ENCODE data around the gene COPS7B.

COPS7B gene

GRCh38 chr2:231810905-231811304 lies 24.7 kb downstream of the COPS7B start:
- Histone ChIP-seq H3K4me1 (ENCODE audit: control insufficient read depth, insufficient read depth, low read depth, low read length) (peaks cover 6% of the 10 kb centered on the region), H3K27ac (ENCODE audit: low read length, poor library complexity, severe bottlenecking) (peak overlapping the region; percentile 30), H3K36me3 (ENCODE audit: control insufficient read depth in 1 of 2, insufficient read depth in 2 of 2, low read depth in 1 of 2, low read length in 2 of 2) (peaks cover 36 to 72% of the 10 kb centered on the region in 2 experiments), H2BK120ac (ENCODE audit: low read depth, low read length) (no peak overlapping the region), H3K4ac (ENCODE audit: low read depth in 1 of 2, low read length in 2 of 2) (no peak overlapping the region), H2BK5ac (ENCODE audit: low read depth, low read length, poor library complexity, severe bottlenecking) (no peak overlapping the region), H4K91ac (ENCODE audit: low read length) (no peak overlapping the region), H2BK15ac (ENCODE audit: low read depth, poor library complexity, severe bottlenecking) (no peak overlapping the region), H2AFZ (ENCODE audit: low read depth, low read length) (no peak overlapping the region), H2AK5ac (ENCODE audit: low read length, severe bottlenecking) (no peak overlapping the region), H3K79me1 (replicated peaks; ENCODE audit: low read length, poor library complexity, severe bottlenecking) (peaks cover 12% of the 10 kb centered on the region), H3K9ac (ENCODE audit: low read length) (no peak overlapping the region), H4K8ac (ENCODE audit: low read length) (no peak overlapping the region), H3K27me3 (ENCODE audit: control insufficient read depth in 1 of 2, insufficient read depth in 1 of 2, low read length in 2 of 2) (no peaks in the 10 kb centered on the region), H3K4me2 (ENCODE audit: low read length, poor library complexity, severe bottlenecking) (no peak overlapping the region), H3K23ac (ENCODE audit: low read length in 2 of 2) (no peak overlapping the region), H3K18ac (ENCODE audit: low read depth in 1 of 2, low read length in 2 of 2) (no peak overlapping the region), H3K4me3 (ENCODE audit: insufficient read depth in 1 of 2, low read depth in 1 of 2, low read length in 2 of 2) (no peak overlapping the region), H3K14ac (ENCODE audit: low read length in 2 of 2) (no peak overlapping the region), H2BK12ac (ENCODE audit: low read length in 2 of 2) (no peak overlapping the region), H3K9me3 (ENCODE audit: control insufficient read depth, low read length) (no peaks in the 10 kb centered on the region)
- DNase-seq, result peak; percentile 69

- Histone ChIP-seq H2BK120ac (ENCODE audit: low read depth, low read length) (no peak overlapping the region), H3K36me3 (ENCODE audit: control insufficient read depth in 1 of 2, insufficient read depth in 2 of 2, low read depth in 1 of 2, low read length in 2 of 2) (peaks cover 8 to 23% of the 10 kb centered on the region in 2 experiments), H3K4me1 (ENCODE audit: control insufficient read depth, insufficient read depth, low read depth, low read length) (no peaks in the 10 kb centered on the region), H2AK5ac (ENCODE audit: low read length, severe bottlenecking) (no peak overlapping the region), H3K27me3 (ENCODE audit: control insufficient read depth in 1 of 2, insufficient read depth in 1 of 2, low read length in 2 of 2) (no peaks in the 10 kb centered on the region), H3K4me2 (ENCODE audit: low read length, poor library complexity, severe bottlenecking) (no peak overlapping the region), H3K9me3 (ENCODE audit: control insufficient read depth, low read length) (no peaks in the 10 kb centered on the region), H3K27ac (ENCODE audit: low read length, poor library complexity, severe bottlenecking) (no peak overlapping the region), H2AFZ (ENCODE audit: low read depth, low read length) (no peak overlapping the region), H4K91ac (ENCODE audit: low read length) (no peak overlapping the region), H3K18ac (ENCODE audit: low read depth in 1 of 2, low read length in 2 of 2) (no peak overlapping the region), H3K14ac (ENCODE audit: low read length in 2 of 2) (no peak overlapping the region), H3K4ac (ENCODE audit: low read depth in 1 of 2, low read length in 2 of 2) (no peak overlapping the region), H2BK5ac (ENCODE audit: low read depth, low read length, poor library complexity, severe bottlenecking) (no peak overlapping the region), H4K8ac (ENCODE audit: low read length) (no peak overlapping the region), H3K23ac (ENCODE audit: low read length in 2 of 2) (no peak overlapping the region), H3K79me1 (replicated peaks; ENCODE audit: low read length, poor library complexity, severe bottlenecking) (peaks cover 1% of the 10 kb centered on the region), H2BK15ac (ENCODE audit: low read depth, poor library complexity, severe bottlenecking) (no peak overlapping the region), H3K4me3 (ENCODE audit: insufficient read depth in 1 of 2, low read depth in 1 of 2, low read length in 2 of 2) (no peak overlapping the region), H3K9ac (ENCODE audit: low read length) (no peak overlapping the region), H2BK12ac (ENCODE audit: low read length in 2 of 2) (no peak overlapping the region)
- 75% methylated on average over 6 of the region's 8 CpGs for WGBS
- no peak for DNase-seq
Measured at GRCh38 chr2:231816327-231817026, 30.2 kb downstream of the COPS7B start.

- Histone ChIP-seq H3K4me1 (ENCODE audit: control insufficient read depth, insufficient read depth, low read depth, low read length) (no peaks in the 10 kb centered on the region), H3K23ac (ENCODE audit: low read length in 2 of 2) (no peak overlapping the region), H3K9ac (ENCODE audit: low read length) (no peak overlapping the region), H3K9me3 (ENCODE audit: control insufficient read depth, low read length) (peaks cover 6% of the 10 kb centered on the region), H2BK120ac (ENCODE audit: low read depth, low read length) (no peak overlapping the region), H2BK15ac (ENCODE audit: low read depth, poor library complexity, severe bottlenecking) (no peak overlapping the region), H3K14ac (ENCODE audit: low read length in 2 of 2) (no peak overlapping the region), H3K79me1 (replicated peaks; ENCODE audit: low read length, poor library complexity, severe bottlenecking) (no peaks in the 10 kb centered on the region), H2AFZ (ENCODE audit: low read depth, low read length) (no peak overlapping the region), H3K4me2 (ENCODE audit: low read length, poor library complexity, severe bottlenecking) (no peak overlapping the region), H3K4me3 (ENCODE audit: insufficient read depth in 1 of 2, low read depth in 1 of 2, low read length in 2 of 2) (no peak overlapping the region), H2BK5ac (ENCODE audit: low read depth, low read length, poor library complexity, severe bottlenecking) (no peak overlapping the region), H4K8ac (ENCODE audit: low read length) (no peak overlapping the region), H3K27ac (ENCODE audit: low read length, poor library complexity, severe bottlenecking) (no peak overlapping the region), H4K91ac (ENCODE audit: low read length) (no peak overlapping the region), H3K18ac (ENCODE audit: low read depth in 1 of 2, low read length in 2 of 2) (no peak overlapping the region), H3K4ac (ENCODE audit: low read depth in 1 of 2, low read length in 2 of 2) (no peak overlapping the region), H2BK12ac (ENCODE audit: low read length in 2 of 2) (no peak overlapping the region), H3K27me3 (ENCODE audit: control insufficient read depth in 1 of 2, insufficient read depth in 1 of 2, low read length in 2 of 2) (peaks cover 0 to 5% of the 10 kb centered on the region in 2 experiments), H3K36me3 (ENCODE audit: control insufficient read depth in 1 of 2, insufficient read depth in 2 of 2, low read depth in 1 of 2, low read length in 2 of 2) (peaks cover 0 to 3% of the 10 kb centered on the region in 2 experiments), H2AK5ac (ENCODE audit: low read length, severe bottlenecking) (no peak overlapping the region)
- DNase-seq, result no peak
- 87% methylated on average over 2 of the region's 2 CpGs for whole genome bisulfite sequencing
Measured at GRCh38 chr2:231819447-231820042, 33.3 kb downstream of the COPS7B start.

- Histone ChIP-seq H3K9ac (ENCODE audit: low read length) (no peak overlapping the region), H3K9me3 (ENCODE audit: control insufficient read depth, low read length) (peaks cover 6% of the 10 kb centered on the region), H3K27me3 (ENCODE audit: control insufficient read depth in 1 of 2, insufficient read depth in 1 of 2, low read length in 2 of 2) (peaks cover 0 to 5% of the 10 kb centered on the region in 2 experiments), H3K23ac (ENCODE audit: low read length in 2 of 2) (no peak overlapping the region), H2AFZ (ENCODE audit: low read depth, low read length) (no peak overlapping the region), H3K4me2 (ENCODE audit: low read length, poor library complexity, severe bottlenecking) (no peak overlapping the region), H2BK120ac (ENCODE audit: low read depth, low read length) (no peak overlapping the region), H2BK15ac (ENCODE audit: low read depth, poor library complexity, severe bottlenecking) (no peak overlapping the region), H3K4ac (ENCODE audit: low read depth in 1 of 2, low read length in 2 of 2) (no peak overlapping the region), H3K18ac (ENCODE audit: low read depth in 1 of 2, low read length in 2 of 2) (no peak overlapping the region), H2BK5ac (ENCODE audit: low read depth, low read length, poor library complexity, severe bottlenecking) (no peak overlapping the region), H3K36me3 (ENCODE audit: control insufficient read depth in 1 of 2, insufficient read depth in 2 of 2, low read depth in 1 of 2, low read length in 2 of 2) (no peaks in the 10 kb centered on the region), H3K14ac (ENCODE audit: low read length in 2 of 2) (no peak overlapping the region), H3K4me1 (ENCODE audit: control insufficient read depth, insufficient read depth, low read depth, low read length) (no peaks in the 10 kb centered on the region), H3K79me1 (replicated peaks; ENCODE audit: low read length, poor library complexity, severe bottlenecking) (no peaks in the 10 kb centered on the region), H2BK12ac (ENCODE audit: low read length in 2 of 2) (no peak overlapping the region), H4K91ac (ENCODE audit: low read length) (no peak overlapping the region), H4K8ac (ENCODE audit: low read length) (no peak overlapping the region), H2AK5ac (ENCODE audit: low read length, severe bottlenecking) (no peak overlapping the region), H3K27ac (ENCODE audit: low read length, poor library complexity, severe bottlenecking) (no peak overlapping the region), H3K4me3 (ENCODE audit: insufficient read depth in 1 of 2, low read depth in 1 of 2, low read length in 2 of 2) (no peak overlapping the region)
- DNase-seq, result no peak
- WGBS, result 72% methylated on average over 11 of the region's 12 CpGs
Measured at GRCh38 chr2:231820786-231821303, 34.6 kb downstream of the COPS7B start.
